A673 (cell line): ENCODE data around the gene JAML. TPM values are rescaled to one million over a fixed set of nuclear protein-coding genes. Genes with fewer than 3 reads are reported as not detected.

Experiments
- BruUV-seq: library from RNA; stranded (reverse); fragments of 400-500 nt; replicated peaks from 2 replicates; lab custom pipeline; 2021; lab: Mats Ljungman, UMichigan
- CTCF ChIA-PET: fragments of 300-600 bp; sonication (Branson Sonifier 250); formaldehyde crosslinking; loops from one replicate; lab custom pipeline; 2022; ENCODE audit warnings: antibody characterized with exemption; lab: Charles Lee
- POLR2A ChIA-PET: fragments of 300-600 bp; sonication (Branson Sonifier 250); formaldehyde crosslinking; loops from one replicate; lab custom pipeline; 2022; ENCODE audit warnings: antibody characterized with exemption; ENCODE audit not compliant: low non-redundant PET; lab: Charles Lee
- DNase-seq: peaks from one replicate; pipeline ENCODE4 v3.0.0-alpha.2; 2015; ENCODE audit warnings: low spot score
- H3K27ac ChIP-seq: fragments of 200-600 bp; sonication (generic); 2 replicates; pipeline ENCODE4 v1.5.1; 2016; ENCODE audit warnings: mixed run types, low read depth, mild to moderate bottlenecking, mixed read lengths, antibody characterized with exemption, low read length; ENCODE audit not compliant: poor library complexity, severe bottlenecking
- H3K27me3 ChIP-seq: fragments of 200-600 bp; sonication (generic); replicated peaks from 2 replicates; pipeline ENCODE4 v1.6.1; 2017; ENCODE audit warnings: mixed run types, low read depth, mild to moderate bottlenecking, mixed read lengths, antibody characterized with exemption, low read length; ENCODE audit not compliant: insufficient read depth, poor library complexity
- H3K36me3 ChIP-seq: fragments of 200-600 bp; sonication (generic); 2 replicates; pipeline ENCODE4 v1.6.1; 2016; ENCODE audit warnings: mixed run types, mild to moderate bottlenecking, mixed read lengths, antibody characterized with exemption, low read length; ENCODE audit not compliant: insufficient read depth, poor library complexity, severe bottlenecking
- H3K4me1 ChIP-seq: fragments of 200-600 bp; sonication (generic); 2 replicates; pipeline ENCODE4 v1.6.1; 2017; ENCODE audit warnings: mixed run types, mild to moderate bottlenecking, mixed read lengths, antibody characterized with exemption, low read length; ENCODE audit not compliant: insufficient read depth, poor library complexity, severe bottlenecking
- H3K4me3 ChIP-seq: fragments of 200-600 bp; sonication (generic); 2 replicates; pipeline ENCODE4 v1.5.1; 2016; ENCODE audit warnings: low read depth, mixed run types, mild to moderate bottlenecking, mixed read lengths, low read length; ENCODE audit not compliant: poor library complexity, severe bottlenecking
- H3K9me3 ChIP-seq: fragments of 200-600 bp; sonication (generic); 2 replicates; pipeline ENCODE4 v1.6.1; 2016; ENCODE audit warnings: mixed run types, low read depth, mild to moderate bottlenecking, mixed read lengths, antibody characterized with exemption, low read length; ENCODE audit not compliant: poor library complexity, severe bottlenecking
- EZH2 ChIP-seq: fragments of 200-600 bp; sonication (generic); IDR thresholded peaks from 2 replicates; pipeline ENCODE4 v1.6.1; 2017; ENCODE audit warnings: borderline replicate concordance, low read depth, mild to moderate bottlenecking, mixed read lengths, antibody characterized with exemption, low read length; ENCODE audit not compliant: poor library complexity, severe bottlenecking
- intact Hi-C: fragments of 100-400 bp; cut with micrococcal nuclease; formaldehyde crosslinking; loops from one replicate; pipeline ENCODE4 v1.10.0; 2022; ENCODE audit not compliant: unreplicated experiment
- total RNA-seq: library from RNA; stranded (reverse); gene quantifications from 2 replicates; pipeline ENCODE4 v1.2.3, GENCODE V29; 2021
- TF ChIP-seq, protein P1 (sequence below): fragments of 300-800, 200-600 bp; sonication (generic); conservative IDR thresholded peaks from 2 replicates; pipeline ENCODE4 v1.5.1; 2017; ENCODE audit warnings: low read depth, mild to moderate bottlenecking, antibody characterized with exemption, low read length, moderate library complexity, mixed read lengths

The JAML gene
- total RNA-seq, 1 experiment from 2014 or later, result not detected

GRCh38 chr11:118207079-118207478 lies 17.7 kb downstream of the JAML start:
- Histone ChIP-seq H3K9me3 (no peaks in the 10 kb centered on the region), H3K36me3 (no peaks in the 10 kb centered on the region), H3K27ac (no peak overlapping the region), H3K4me3 (no peak overlapping the region), H3K4me1 (no peaks in the 10 kb centered on the region), H3K27me3 (peaks cover 68% of the 10 kb centered on the region)
- no peak for DNase-seq
- CTCF ChIA-PET, result no interaction called here
- intact Hi-C loops, result no loop called here
- BruUV-seq, result no TSS peak
- no peak for TF ChIP-seq EZH2
- TF ChIP-seq, protein P1, sequence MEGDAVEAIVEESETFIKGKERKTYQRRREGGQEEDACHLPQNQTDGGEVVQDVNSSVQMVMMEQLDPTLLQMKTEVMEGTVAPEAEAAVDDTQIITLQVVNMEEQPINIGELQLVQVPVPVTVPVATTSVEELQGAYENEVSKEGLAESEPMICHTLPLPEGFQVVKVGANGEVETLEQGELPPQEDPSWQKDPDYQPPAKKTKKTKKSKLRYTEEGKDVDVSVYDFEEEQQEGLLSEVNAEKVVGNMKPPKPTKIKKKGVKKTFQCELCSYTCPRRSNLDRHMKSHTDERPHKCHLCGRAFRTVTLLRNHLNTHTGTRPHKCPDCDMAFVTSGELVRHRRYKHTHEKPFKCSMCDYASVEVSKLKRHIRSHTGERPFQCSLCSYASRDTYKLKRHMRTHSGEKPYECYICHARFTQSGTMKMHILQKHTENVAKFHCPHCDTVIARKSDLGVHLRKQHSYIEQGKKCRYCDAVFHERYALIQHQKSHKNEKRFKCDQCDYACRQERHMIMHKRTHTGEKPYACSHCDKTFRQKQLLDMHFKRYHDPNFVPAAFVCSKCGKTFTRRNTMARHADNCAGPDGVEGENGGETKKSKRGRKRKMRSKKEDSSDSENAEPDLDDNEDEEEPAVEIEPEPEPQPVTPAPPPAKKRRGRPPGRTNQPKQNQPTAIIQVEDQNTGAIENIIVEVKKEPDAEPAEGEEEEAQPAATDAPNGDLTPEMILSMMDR, result no peak
- POLR2A ChIA-PET, result no interaction called here

GRCh38 chr11:118206391-118207031 lies 18.3 kb downstream of the JAML start:
- Histone ChIP-seq H3K9me3 (no peaks in the 10 kb centered on the region), H3K4me1 (no peaks in the 10 kb centered on the region), H3K4me3 (no peak overlapping the region), H3K27me3 (peaks cover 67% of the 10 kb centered on the region), H3K36me3 (no peaks in the 10 kb centered on the region), H3K27ac (no peak overlapping the region)
- POLR2A ChIA-PET, result no interaction called here
- BruUV-seq, result no TSS peak
- no peak for TF ChIP-seq EZH2
- TF ChIP-seq, protein P1, result no peak
- intact Hi-C loops, result no loop called here
- CTCF ChIA-PET, result no interaction called here
- DNase-seq, result no peak

GRCh38 chr11:118205606-118206378 lies 19.0 kb downstream of the JAML start:
- Histone ChIP-seq H3K27ac (no peak overlapping the region), H3K9me3 (no peaks in the 10 kb centered on the region), H3K27me3 (peaks cover 60% of the 10 kb centered on the region), H3K4me1 (no peaks in the 10 kb centered on the region), H3K36me3 (no peaks in the 10 kb centered on the region), H3K4me3 (no peak overlapping the region)
- TF ChIP-seq, protein P1, result no peak
- intact Hi-C loops, result no loop called here
- ChIA-PET CTCF (no interaction called here), POLR2A (no interaction called here)
- DNase-seq, result no peak
- no TSS peak for BruUV-seq
